Fibroblast of lung (primary cell): Measurements from ENCODE around the gene CD82. TPM values are rescaled to one million over a fixed set of nuclear protein-coding genes. Genes with fewer than 3 reads are reported as not detected.

Experiments used
- DNase-seq, 2 donors: peaks; one replicate each; pipeline versions ENCODE4 v3.0.0 to v3.0.0-alpha.2; 2010; ENCODE audit warnings: low read depth in 2 of 2
- H2AFZ ChIP-seq: 2 replicates; pipeline ENCODE4 v1.5.1; 2012; ENCODE audit warnings: low read length, control low read depth, inconsistent platforms
- H3K27ac ChIP-seq: 2 replicates; pipeline ENCODE4 v1.5.1; 2011; ENCODE audit warnings: low read length, control low read depth; ENCODE audit not compliant: insufficient read depth
- H3K27me3 ChIP-seq: 2 replicates; pipeline ENCODE4 v1.5.1; 2011; ENCODE audit warnings: mild to moderate bottlenecking, low read length; ENCODE audit not compliant: control insufficient read depth, insufficient read depth
- H3K36me3 ChIP-seq: 2 replicates; pipeline ENCODE4 v1.5.1; 2011; ENCODE audit warnings: low read length; ENCODE audit not compliant: control insufficient read depth, insufficient read depth
- H3K4me1 ChIP-seq: 2 replicates; pipeline ENCODE4 v1.5.1; 2011; ENCODE audit warnings: low read length; ENCODE audit not compliant: control insufficient read depth, insufficient read depth; ENCODE audit errors: extremely low read depth
- H3K4me2 ChIP-seq: 2 replicates; pipeline ENCODE4 v1.5.1; 2011; ENCODE audit warnings: low read length, control low read depth; ENCODE audit not compliant: insufficient read depth; ENCODE audit errors: extremely low read depth
- H3K4me3 ChIP-seq, 4 experiments: fragments of 200-600 bp in 1 of 4; sonication (generic) in 1 of 4; replicated peaks in 1 of 4; 2 replicates each; pipeline ENCODE4 v1.5.1; 2011 to 2016; ENCODE audit warnings: low read length in 4 of 4, low read depth in 3 of 4, mild to moderate bottlenecking in 3 of 4, control low read depth in 2 of 4, inconsistent platforms in 1 of 4, mixed read lengths in 1 of 4; ENCODE audit not compliant: insufficient read depth in 1 of 4; ENCODE audit errors: control extremely low read depth in 1 of 4
- H3K79me2 ChIP-seq: 2 replicates; pipeline ENCODE4 v1.5.1; 2012; ENCODE audit warnings: mild to moderate bottlenecking, low read length, inconsistent platforms; ENCODE audit not compliant: control insufficient read depth, insufficient read depth
- H3K9ac ChIP-seq: 2 replicates; pipeline ENCODE4 v1.5.1; 2011; ENCODE audit warnings: mild to moderate bottlenecking, low read length, control low read depth; ENCODE audit not compliant: insufficient read depth
- H3K9me3 ChIP-seq: 2 replicates; pipeline ENCODE4 v1.5.1; 2012; ENCODE audit warnings: low read depth, low read length; ENCODE audit not compliant: control insufficient read depth, insufficient read depth
- H4K20me1 ChIP-seq: 2 replicates; pipeline ENCODE4 v1.5.1; 2011; ENCODE audit warnings: low read length; ENCODE audit not compliant: control insufficient read depth, insufficient read depth; ENCODE audit errors: extremely low read depth
- CTCF ChIP-seq, 2 donors: IDR thresholded peaks in 1 of 2; conservative IDR thresholded peaks in 1 of 2; 1 replicate in 1 of 2; 2 replicates in 1 of 2; pipeline ENCODE4 v1.5.1; 2011 to 2012; ENCODE audit warnings: low read length in 2 of 2, control low read depth in 1 of 2, inconsistent platforms in 1 of 2, low read depth in 1 of 2, mild to moderate bottlenecking in 1 of 2
- EZH2 ChIP-seq: IDR thresholded peaks from 2 replicates; pipeline ENCODE4 v1.5.1; 2012; ENCODE audit warnings: low read length, control low read depth, mild to moderate bottlenecking; ENCODE audit errors: missing control alignments
- polyA plus RNA-seq, 2 donors: library from polyadenylated mRNA; depleted of rRNA in 1 of 2; stranded (reverse) in 1 of 2; unstranded in 1 of 2; fragments of >200 nt; gene quantifications; 2 replicates each; pipeline ENCODE4 v1.2.1, GENCODE V29; 2011 to 2012; ENCODE audit warnings: missing spikeins in 1 of 2
- total RNA-seq: library from RNA; depleted of rRNA; stranded (reverse); fragments of >200 nt; gene quantifications from 2 replicates; pipeline ENCODE4 v1.2.1, GENCODE V29; 2014

The CD82 gene
- total and polyA plus RNA-seq, 2 donors (not counting 1 experiment from before 2014, with no cell fraction given), result 54.2 to 114 TPM

DNA sequence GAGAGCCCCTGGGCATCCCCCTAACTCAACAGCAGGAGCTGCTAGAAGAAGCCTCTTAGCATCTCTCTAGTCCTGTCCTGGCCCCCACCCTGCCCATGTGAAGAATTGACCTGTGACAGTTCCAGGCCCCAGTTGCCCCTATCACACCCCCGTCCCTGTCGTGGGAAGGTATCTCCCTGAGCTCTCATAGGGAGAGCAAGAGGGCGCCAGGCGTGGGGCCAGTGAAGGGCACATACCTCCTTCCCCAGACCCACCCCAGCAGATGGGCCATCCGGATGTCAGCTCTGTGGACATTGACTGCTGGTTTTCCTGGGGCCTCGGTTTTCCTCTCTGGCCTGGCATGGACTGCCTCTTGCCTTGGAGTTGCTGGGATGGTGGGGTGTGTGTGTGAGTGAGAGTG is 29.5 kb downstream of the CD82 start:
- no peaks in the 10 kb centered on the region for H3K27me3 ChIP-seq
- H3K9me3 ChIP-seq, result no peaks in the 10 kb centered on the region
- H3K9ac ChIP-seq, result no peak overlapping the region
- H3K36me3 ChIP-seq, result no peaks in the 10 kb centered on the region
- no peak overlapping the region for H3K27ac ChIP-seq
- H3K4me1 ChIP-seq, result peaks cover 5% of the 10 kb centered on the region
- no peaks in the 10 kb centered on the region for H4K20me1 ChIP-seq
- no peaks in the 10 kb centered on the region for H3K79me2 ChIP-seq
- no peak overlapping the region for H2AFZ ChIP-seq
- TF ChIP-seq CTCF (conservative IDR thresholded peaks at IDR 0.05 in 1 of 2, IDR thresholded peaks at IDR 0.05 in 1 of 2; ENCODE audit: low read depth in 1 of 2, low read length in 2 of 2), result no peak
- no peak for TF ChIP-seq EZH2
- no peak overlapping the region for H3K4me2 ChIP-seq
- DNase-seq, result no peak
- no peak overlapping the region for H3K4me3 ChIP-seq

GRCh38 chr11:44595964-44596381 is 30.5 kb downstream of the CD82 start:
- peak; percentile 25 to 52 for DNase-seq
- no peak overlapping the region for H3K27ac ChIP-seq

DNA sequence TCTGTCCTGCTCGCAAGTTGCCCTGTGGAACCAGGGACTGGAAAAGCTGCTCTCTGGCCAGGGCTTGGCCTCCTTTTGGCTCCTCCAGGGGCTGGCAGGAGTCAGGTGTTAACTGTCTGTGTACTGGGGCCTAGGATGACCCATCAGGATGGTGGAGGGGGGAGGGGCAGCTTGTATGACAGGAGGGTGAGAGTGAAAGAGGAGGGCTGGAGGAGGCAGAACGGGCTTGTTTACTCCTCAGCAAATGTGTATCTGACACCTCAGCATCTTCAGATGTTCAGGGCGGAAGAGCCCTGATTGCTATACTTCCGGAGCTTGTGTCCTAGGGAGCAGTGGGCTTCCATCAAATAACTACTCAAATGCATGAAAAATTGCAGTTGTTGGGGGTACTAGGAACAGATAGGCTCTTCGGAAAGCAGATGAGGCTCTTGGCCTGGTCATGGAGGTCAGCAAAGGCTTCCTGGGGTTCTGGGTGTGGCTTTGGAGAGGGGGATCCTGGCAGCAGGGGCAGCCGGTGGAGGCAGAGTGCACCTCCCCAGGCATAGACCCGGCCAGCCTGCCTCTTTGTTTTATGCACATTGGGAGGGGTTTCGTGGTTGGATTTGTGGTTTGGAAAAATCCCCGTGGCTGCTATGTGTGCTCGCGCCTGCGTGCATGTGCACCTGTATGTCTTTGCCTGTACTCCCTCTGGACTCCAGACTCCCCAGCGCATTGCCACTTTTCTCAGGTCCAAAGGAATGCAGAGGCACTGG is 31.2 kb downstream of the CD82 start:
- Histone ChIP-seq H3K9ac (no peak overlapping the region), H3K27me3 (no peaks in the 10 kb centered on the region), H3K79me2 (no peaks in the 10 kb centered on the region), H3K4me2 (no peak overlapping the region), H3K4me3 (no peak overlapping the region), H4K20me1 (no peaks in the 10 kb centered on the region), H3K36me3 (no peaks in the 10 kb centered on the region), H3K27ac (no peak overlapping the region), H3K4me1 (peaks cover 10% of the 10 kb centered on the region), H2AFZ (no peak overlapping the region), H3K9me3 (no peaks in the 10 kb centered on the region)
- DNase-seq, result peak in 1 of 2 donors; percentile 48
- TF ChIP-seq EZH2, result no peak
- no peak for TF ChIP-seq CTCF (conservative IDR thresholded peaks at IDR 0.05 in 1 of 2, IDR thresholded peaks at IDR 0.05 in 1 of 2; ENCODE audit: low read depth in 1 of 2, low read length in 2 of 2)

More at GRCh38 chr11:44595964-44596381, 30.5 kb downstream of the CD82 start:
- peaks cover 5% of the 10 kb centered on the region for H3K4me1 ChIP-seq
- H3K9ac ChIP-seq, result no peak overlapping the region
- no peak overlapping the region for H3K4me2 ChIP-seq
- H3K36me3 ChIP-seq, result no peaks in the 10 kb centered on the region
- H3K4me3 ChIP-seq, result no peak overlapping the region
- no peak overlapping the region for H2AFZ ChIP-seq
- H3K9me3 ChIP-seq, result no peaks in the 10 kb centered on the region
- H4K20me1 ChIP-seq, result no peaks in the 10 kb centered on the region
- TF ChIP-seq EZH2 (no peak), CTCF (conservative IDR thresholded peaks at IDR 0.05 in 1 of 2, IDR thresholded peaks at IDR 0.05 in 1 of 2; ENCODE audit: low read depth in 1 of 2, low read length in 2 of 2) (no peak)
- H3K79me2 ChIP-seq, result no peaks in the 10 kb centered on the region
- no peaks in the 10 kb centered on the region for H3K27me3 ChIP-seq
